Liver (tissue), 9 donors: ENCODE results near the gene HLCS. TPM values are rescaled to one million over a fixed set of nuclear protein-coding genes. Genes with fewer than 3 reads are reported as not detected.

ENCODE experiments used
- DNase-seq: peaks from one replicate; pipeline ENCODE4 v3.0.0-alpha.2; 2017; ENCODE audit warnings: low spot score
- H3K27ac ChIP-seq, 2 donors: one replicate each; pipeline ENCODE4 v1.7.0; 2013; ENCODE audit warnings: inconsistent platforms in 2 of 2, low read length in 2 of 2, control low read depth in 1 of 2, low read depth in 1 of 2, mild to moderate bottlenecking in 1 of 2
- H3K27me3 ChIP-seq, 4 donors: one replicate each; pipeline versions ENCODE4 v1.6.1 to v1.7.0; 2013; ENCODE audit warnings: low read length in 3 of 4, inconsistent platforms in 1 of 4, mild to moderate bottlenecking in 1 of 4, moderate library complexity in 1 of 4; ENCODE audit not compliant: control insufficient read depth in 4 of 4, insufficient read depth in 4 of 4
- H3K36me3 ChIP-seq, 4 donors: one replicate each; pipeline versions ENCODE4 v1.6.1 to v1.7.0; 2013; ENCODE audit warnings: low read length in 3 of 4, mild to moderate bottlenecking in 3 of 4, low read depth in 1 of 4, moderate library complexity in 1 of 4; ENCODE audit not compliant: control insufficient read depth in 4 of 4, insufficient read depth in 3 of 4
- H3K4me1 ChIP-seq, 4 donors: one replicate each; pipeline versions ENCODE4 v1.6.1 to v1.7.0; 2013; ENCODE audit warnings: low read length in 3 of 4, mild to moderate bottlenecking in 3 of 4, moderate library complexity in 1 of 4; ENCODE audit not compliant: control insufficient read depth in 4 of 4, insufficient read depth in 4 of 4
- H3K4me3 ChIP-seq, 3 donors: one replicate each; pipeline versions ENCODE4 v1.6.1 to v1.7.0; 2013; ENCODE audit warnings: low read length in 3 of 3, control low read depth in 1 of 3, low read depth in 1 of 3, mild to moderate bottlenecking in 1 of 3
- H3K9ac ChIP-seq, 2 donors: one replicate each; pipeline ENCODE4 v1.7.0; 2013; ENCODE audit warnings: low read length in 2 of 2, mild to moderate bottlenecking in 2 of 2, moderate library complexity in 2 of 2, control low read depth in 1 of 2, low read depth in 1 of 2
- H3K9me3 ChIP-seq, 4 donors: one replicate each; pipeline versions ENCODE4 v1.6.1 to v1.7.0; 2013; ENCODE audit warnings: low read length in 3 of 4; ENCODE audit not compliant: control insufficient read depth in 4 of 4
- CTCF ChIP-seq: fragments of 150-350 bp; IDR thresholded peaks from 2 replicates; pipeline ENCODE4 v1.5.1; 2017; ENCODE audit warnings: improper control_type of control experiment, low read depth, low read length; ENCODE audit not compliant: missing input control
- FOXA1 ChIP-seq: IDR thresholded peaks from 2 replicates; pipeline ENCODE4 v1.6.1; 2016; ENCODE audit warnings: antibody characterized with exemption
- FOXA2 ChIP-seq: IDR thresholded peaks from 2 replicates; pipeline ENCODE4 v1.6.1; 2016; ENCODE audit warnings: antibody characterized with exemption
- GABPA ChIP-seq, 2 donors: IDR thresholded peaks in 1 of 2; conservative IDR thresholded peaks in 1 of 2; 2 replicates each; pipeline ENCODE4 v1.6.1; 2016; ENCODE audit warnings: antibody characterized with exemption in 2 of 2, mild to moderate bottlenecking in 1 of 2, moderate library complexity in 1 of 2
- HNF4A ChIP-seq, 2 donors: conservative IDR thresholded peaks; 2 replicates each; pipeline ENCODE4 v1.6.1; 2016; ENCODE audit warnings: antibody characterized with exemption in 2 of 2, mild to moderate bottlenecking in 2 of 2
- HNF4G ChIP-seq: IDR thresholded peaks from 2 replicates; pipeline ENCODE4 v1.6.1; 2016; ENCODE audit warnings: antibody characterized with exemption
- JUND ChIP-seq, 2 donors: IDR thresholded peaks; 2 replicates each; pipeline ENCODE4 v1.6.1; 2016; ENCODE audit warnings: antibody characterized with exemption in 2 of 2
- NR2F2 ChIP-seq: IDR thresholded peaks from 2 replicates; pipeline ENCODE4 v1.6.1; 2016; ENCODE audit warnings: antibody characterized with exemption
- RAD21 ChIP-seq, 2 donors: IDR thresholded peaks; 2 replicates each; pipeline ENCODE4 v1.6.1; 2016; ENCODE audit warnings: antibody characterized with exemption in 2 of 2, mild to moderate bottlenecking in 2 of 2
- REST ChIP-seq: IDR thresholded peaks from 2 replicates; pipeline ENCODE4 v1.6.1; 2016; ENCODE audit warnings: antibody characterized with exemption, mild to moderate bottlenecking
- RXRA ChIP-seq, 2 donors: IDR thresholded peaks; 2 replicates each; pipeline ENCODE4 v1.6.1; 2017 to 2018; ENCODE audit warnings: antibody characterized with exemption in 2 of 2, mild to moderate bottlenecking in 1 of 2
- SP1 ChIP-seq: IDR thresholded peaks from 2 replicates; pipeline ENCODE4 v1.6.1; 2018; ENCODE audit warnings: antibody characterized with exemption, mild to moderate bottlenecking
- TAF1 ChIP-seq: conservative IDR thresholded peaks from 2 replicates; pipeline ENCODE4 v1.6.1; 2016; ENCODE audit warnings: antibody characterized with exemption, mild to moderate bottlenecking
- YY1 ChIP-seq: IDR thresholded peaks from 2 replicates; pipeline ENCODE4 v1.6.1; 2016; ENCODE audit warnings: antibody characterized with exemption, mild to moderate bottlenecking
- ZBTB33 ChIP-seq: IDR thresholded peaks from 2 replicates; pipeline ENCODE4 v1.6.1; 2016; ENCODE audit warnings: antibody characterized with exemption
- WGBS: extraction: QIAGEN DNeasy Blood & Tissue Kit; methylation state at CpG from one replicate; pipeline ENCODE4 v1.1.7; 2013; 5-methylcytosine and 5-hydroxymethylcytosine counted together
- polyA plus RNA-seq, 2 donors: library from polyadenylated mRNA; stranded (reverse) in 1 of 2; unstranded in 1 of 2; fragments of 200-250 nt in 1 of 2; fragments of >200 nt in 1 of 2; fragmentation: Nextera tagmentation in 1 of 2; extraction: Ambion mirVana in 1 of 2; gene quantifications; one replicate each; pipeline versions ENCODE4 v1.2.1 to v1.2.3, GENCODE V29; 2013 to 2015
- total RNA-seq, 2 donors: library from RNA; depleted of rRNA; stranded (reverse); fragments of >200 nt; gene quantifications; one replicate each; pipeline ENCODE4 v1.2.3, GENCODE V29; 2014
- TF ChIP-seq, protein P1 (sequence below): IDR thresholded peaks from 2 replicates; pipeline ENCODE4 v1.6.1; 2016; ENCODE audit warnings: antibody characterized with exemption
- donor health status: healthy.
- donor health status: healthy.
- donor health status: healthy.
- donor health status: healthy.
- donor health status: healthy.

The HLCS gene
- total and polyA plus RNA-seq, 4 donors = 6.6 to 22.5 (median 8.3) TPM

- TF ChIP-seq, protein P1, sequence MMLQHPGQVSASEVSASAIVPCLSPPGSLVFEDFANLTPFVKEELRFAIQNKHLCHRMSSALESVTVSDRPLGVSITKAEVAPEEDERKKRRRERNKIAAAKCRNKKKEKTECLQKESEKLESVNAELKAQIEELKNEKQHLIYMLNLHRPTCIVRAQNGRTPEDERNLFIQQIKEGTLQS = no peak
- TF ChIP-seq FOXA1 (no peak), REST (no peak), RXRA (IDR thresholded peaks at IDR 0.05) (no peak), NR2F2 (no peak), GABPA (IDR thresholded peaks at IDR 0.05 in 1 of 2, conservative IDR thresholded peaks at IDR 0.05 in 1 of 2) (no peak), JUND (IDR thresholded peaks at IDR 0.05) (no peak), HNF4A (conservative IDR thresholded peaks at IDR 0.05) (no peak), CTCF (no peak), ZBTB33 (no peak), SP1 (no peak), FOXA2 (no peak), TAF1 (no peak), RAD21 (IDR thresholded peaks at IDR 0.05) (no peak)
- no peaks in the 10 kb centered on the region for H3K9me3 ChIP-seq
- H3K4me1 ChIP-seq = peaks cover 0 to 7% (median 5%) of the 10 kb centered on the region in 4 donors
- H3K9ac ChIP-seq = no peak overlapping the region
- H3K36me3 ChIP-seq = no peaks in the 10 kb centered on the region
- H3K27ac ChIP-seq = no peak overlapping the region
- H3K27me3 ChIP-seq = no peaks in the 10 kb centered on the region
- WGBS = 51% methylated on average over 3 of the region's 3 CpGs
- DNase-seq = no peak
- H3K4me3 ChIP-seq = no peak overlapping the region
These were observed 222.3 kb downstream of the HLCS start for GRCh38 chr21:36744190-36744559.

GRCh38 chr21:36743446-36743845 lies 223.0 kb downstream of the HLCS start:
- no peak overlapping the region for H3K4me3 ChIP-seq
- H3K9ac ChIP-seq = no peak overlapping the region
- no peaks in the 10 kb centered on the region for H3K36me3 ChIP-seq
- no peaks in the 10 kb centered on the region for H3K9me3 ChIP-seq
- 94% methylated on average over 9 of the region's 9 CpGs for WGBS
- H3K4me1 ChIP-seq = peaks cover 0 to 7% (median 5%) of the 10 kb centered on the region in 4 donors
- DNase-seq = no peak
- no peak overlapping the region for H3K27ac ChIP-seq
- no peak for TF ChIP-seq HNF4G
- no peak for TF ChIP-seq RAD21 (IDR thresholded peaks at IDR 0.05)
- TF ChIP-seq RXRA (IDR thresholded peaks at IDR 0.05) = no peak
- TF ChIP-seq YY1 = no peak
- no peaks in the 10 kb centered on the region for H3K27me3 ChIP-seq
